ENCODE data around the gene TNXB.
A peak's percentile ranks its signal among the peaks of the same experiment; 100 is the strongest.
"Not testable (repeated sequence)": the region's sequence is repeated elsewhere in the genome, so short reads cannot be mapped to it uniquely, and the experiment has no call there.

Gene TNXB

GRCh38 chr6:32056254-32056653 is 52.9 kb downstream of the TNXB start:
- DNase-seq, result no peak

GRCh38 chr6:32055756-32056155 is 53.4 kb downstream of the TNXB start:
- DNase-seq, result not testable (repeated sequence)

GRCh38 chr6:32053314-32053713 is 55.8 kb downstream of the TNXB start:
- not testable (repeated sequence) for DNase-seq

- DNase-seq, result not testable (repeated sequence)
Measured at GRCh38 chr6:32052626-32053025, 56.5 kb downstream of the TNXB start.

- DNase-seq, result no peak
Measured at GRCh38 chr6:32050562-32050961, 58.6 kb downstream of the TNXB start.

- not testable (repeated sequence) for DNase-seq
Measured at GRCh38 chr6:32049736-32050135, 59.4 kb downstream of the TNXB start.

- DNase-seq, result not testable (repeated sequence)
Measured at GRCh38 chr6:32049149-32049548, 60.0 kb downstream of the TNXB start.

GRCh38 chr6:32047855-32048766 is 61.0 kb downstream of the TNXB start:
- DNase-seq, result peak; percentile 0

- DNase-seq, result no peak
Measured at GRCh38 chr6:32047539-32047854, 61.6 kb downstream of the TNXB start.

GRCh38 chr6:32047084-32047478 is 62.1 kb downstream of the TNXB start:
- no peak for DNase-seq

- DNase-seq, result peak; percentile 14
Measured at GRCh38 chr6:32046450-32047083, 62.6 kb downstream of the TNXB start.

- no peak for DNase-seq
Measured at GRCh38 chr6:32045811-32046449, 63.2 kb downstream of the TNXB start.

- DNase-seq, result not testable (repeated sequence)
Measured at GRCh38 chr6:32044916-32045315, 64.2 kb downstream of the TNXB start.

GRCh38 chr6:32043589-32044380 is 65.4 kb downstream of the TNXB start:
- not testable (repeated sequence) for DNase-seq

- DNase-seq, result not testable (repeated sequence)
Measured at GRCh38 chr6:32042276-32042675, 66.9 kb downstream of the TNXB start.

- DNase-seq, result not testable (repeated sequence)
Measured at GRCh38 chr6:32041385-32041784, 67.8 kb downstream of the TNXB start.

- not testable (repeated sequence) for DNase-seq
Measured at GRCh38 chr6:32041050-32041321, 68.2 kb downstream of the TNXB start.

GRCh38 chr6:32040299-32041049 is 68.7 kb downstream of the TNXB start:
- not testable (repeated sequence) for DNase-seq

GRCh38 chr6:32039321-32040274 is 69.5 kb downstream of the TNXB start:
- not testable (repeated sequence) for DNase-seq

- DNase-seq, result not testable (repeated sequence)
Measured at GRCh38 chr6:32038878-32039277, 70.3 kb downstream of the TNXB start.

Data from NCI-H1105 treated with DMSO at 0.1 percent for 48 hours (cell line).